ENCODE measurements around the gene LARP6. TPM values are rescaled to one million over a fixed set of nuclear protein-coding genes. Genes with fewer than 3 reads are reported as not detected.

The LARP6 gene
- polyA plus RNA-seq, 2 of the 4 experiments (the other 2 are of a cell fraction), result 57.2 to 158 TPM

DNA sequence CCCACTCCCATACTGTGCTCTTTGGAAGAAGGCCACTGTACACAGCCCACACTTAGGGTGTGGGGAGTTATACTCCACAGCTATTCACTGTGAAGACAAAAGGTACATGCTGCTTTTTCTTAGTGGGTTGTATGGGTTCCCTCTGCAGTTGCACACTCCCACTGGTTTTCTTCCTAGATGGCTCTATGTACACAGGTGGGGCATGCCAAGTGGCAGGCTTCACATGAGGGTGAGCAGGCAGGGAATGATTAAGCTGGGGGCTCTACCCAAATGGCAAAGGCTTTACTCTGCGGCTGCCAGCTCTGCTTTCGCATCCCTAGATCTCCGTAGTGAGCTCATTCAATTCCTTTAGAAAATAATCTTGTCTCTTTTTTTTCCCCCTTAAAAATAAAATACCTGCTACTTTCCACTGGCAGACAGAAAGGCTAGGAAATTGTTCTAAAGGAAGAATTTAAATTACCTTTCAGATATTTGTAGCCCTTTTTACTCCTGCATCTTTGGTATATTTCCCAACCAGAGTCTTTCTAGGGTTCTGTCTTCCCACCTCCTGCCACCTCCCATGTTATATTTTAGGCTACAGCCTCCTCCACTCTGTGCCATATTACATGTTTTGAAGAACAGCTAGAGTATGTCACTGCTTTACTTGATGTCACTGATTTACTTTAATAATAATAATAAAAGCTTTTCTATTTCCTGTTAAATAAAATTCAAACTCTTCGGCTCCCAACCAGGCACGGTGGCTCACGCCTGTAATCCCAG is 8.2 kb downstream of the LARP6 start:
- H3K4me1 ChIP-seq, result no peaks in the 10 kb centered on the region
- H3K4me2 ChIP-seq, result no peak overlapping the region
- TF ChIP-seq, protein P1, sequence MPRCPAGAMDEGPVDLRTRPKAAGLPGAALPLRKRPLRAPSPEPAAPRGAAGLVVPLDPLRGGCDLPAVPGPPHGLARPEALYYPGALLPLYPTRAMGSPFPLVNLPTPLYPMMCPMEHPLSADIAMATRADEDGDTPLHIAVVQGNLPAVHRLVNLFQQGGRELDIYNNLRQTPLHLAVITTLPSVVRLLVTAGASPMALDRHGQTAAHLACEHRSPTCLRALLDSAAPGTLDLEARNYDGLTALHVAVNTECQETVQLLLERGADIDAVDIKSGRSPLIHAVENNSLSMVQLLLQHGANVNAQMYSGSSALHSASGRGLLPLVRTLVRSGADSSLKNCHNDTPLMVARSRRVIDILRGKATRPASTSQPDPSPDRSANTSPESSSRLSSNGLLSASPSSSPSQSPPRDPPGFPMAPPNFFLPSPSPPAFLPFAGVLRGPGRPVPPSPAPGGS (IDR thresholded peaks at IDR 0.05), result no peak
- TF ChIP-seq, protein P2, sequence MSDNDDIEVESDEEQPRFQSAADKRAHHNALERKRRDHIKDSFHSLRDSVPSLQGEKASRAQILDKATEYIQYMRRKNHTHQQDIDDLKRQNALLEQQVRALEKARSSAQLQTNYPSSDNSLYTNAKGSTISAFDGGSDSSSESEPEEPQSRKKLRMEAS (IDR thresholded peaks at IDR 0.05), result no peak
- TF ChIP-seq, protein P3, sequence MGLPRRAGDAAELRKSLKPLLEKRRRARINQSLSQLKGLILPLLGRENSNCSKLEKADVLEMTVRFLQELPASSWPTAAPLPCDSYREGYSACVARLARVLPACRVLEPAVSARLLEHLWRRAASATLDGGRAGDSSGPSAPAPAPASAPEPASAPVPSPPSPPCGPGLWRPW (IDR thresholded peaks at IDR 0.05), result no peak
- TF ChIP-seq MAZ (IDR thresholded peaks at IDR 0.05; ENCODE audit: borderline replicate concordance, low read depth, low read length) (no peak), KDM5A (IDR thresholded peaks at IDR 0.05) (no peak), CBX8 (IDR thresholded peaks at IDR 0.05) (no peak), TP53 (CRISPR knock-in tag; IDR thresholded peaks at IDR 0.05) (no peak), RNF2 (IDR thresholded peaks at IDR 0.05; ENCODE audit: borderline replicate concordance, low read depth) (no peak), HOXB5 (CRISPR knock-in tag; IDR thresholded peaks at IDR 0.05) (no peak), CHD4 (IDR thresholded peaks at IDR 0.05; ENCODE audit: borderline replicate concordance) (no peak), TFCP2L1 (CRISPR knock-in tag; IDR thresholded peaks at IDR 0.05) (no peak), RARB (CRISPR knock-in tag; IDR thresholded peaks at IDR 0.05) (no peak)
- TF ChIP-seq, protein P4, sequence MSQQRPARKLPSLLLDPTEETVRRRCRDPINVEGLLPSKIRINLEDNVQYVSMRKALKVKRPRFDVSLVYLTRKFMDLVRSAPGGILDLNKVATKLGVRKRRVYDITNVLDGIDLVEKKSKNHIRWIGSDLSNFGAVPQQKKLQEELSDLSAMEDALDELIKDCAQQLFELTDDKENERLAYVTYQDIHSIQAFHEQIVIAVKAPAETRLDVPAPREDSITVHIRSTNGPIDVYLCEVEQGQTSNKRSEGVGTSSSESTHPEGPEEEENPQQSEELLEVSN (IDR thresholded peaks at IDR 0.05; ENCODE audit: borderline replicate concordance, low read depth), result no peak
- H3K27ac ChIP-seq, result no peak overlapping the region
- ChIA-PET CTCF (interaction anchor here (0.6 to 15.0 kb wide), 10 partner anchors 8 to 166 kb away, joined by 3 to 148 read pairs (median 8); partner anchors contain the start of gene LARP6), POLR2A (no interaction called here)
- 94% methylated on average over 6 of the region's 6 CpGs for WGBS (ENCODE audit: missing lambda C conversion rate)
- ATAC-seq (no peak), FAIRE-seq (peak; percentile 88), DNase-seq (ENCODE audit: low read depth in 1 of 2, low spot score in 1 of 2) (no peak)
- H3K9me3 ChIP-seq, result no peaks in the 10 kb centered on the region
- H3K4me3 ChIP-seq, result no peak overlapping the region

DNA sequence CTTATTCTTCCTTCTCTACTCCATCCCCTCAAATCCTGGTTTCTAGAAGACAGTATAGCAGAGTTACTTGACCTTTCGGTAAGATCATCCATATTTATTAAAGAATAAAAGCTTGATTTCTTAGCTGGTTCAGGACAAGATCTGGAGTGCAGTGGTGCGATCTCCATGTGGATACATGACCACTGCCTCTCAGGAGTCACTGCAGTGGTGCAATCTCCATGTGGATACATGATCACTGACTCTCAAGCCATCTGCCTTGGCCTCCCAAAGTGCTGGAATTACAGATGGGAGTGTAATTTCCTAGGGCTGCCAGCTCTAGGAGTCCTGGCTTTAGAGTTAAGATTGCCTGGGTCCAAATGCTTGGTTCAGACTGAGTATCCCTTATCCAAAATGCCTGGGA is 16.5 kb downstream of the LARP6 start:
- Histone ChIP-seq H3K27ac (no peak overlapping the region), H3K9me3 (no peaks in the 10 kb centered on the region), H3K4me1 (peaks cover 28% of the 10 kb centered on the region), H3K4me3 (no peak overlapping the region), H3K4me2 (no peak overlapping the region)
- ATAC-seq (no peak), FAIRE-seq (no peak), DNase-seq (ENCODE audit: low read depth in 1 of 2, low spot score in 1 of 2) (no peak)
- 91% methylated on average over 2 of the region's 2 CpGs for WGBS (ENCODE audit: missing lambda C conversion rate)
- POLR2A ChIA-PET, result no interaction called here
- CTCF ChIA-PET, result interaction anchor here (1.0 to 15.0 kb wide), 4 partner anchors 10 to 38 kb away, joined by 4 to 148 read pairs (median 28); no protein-coding TSS in a partner anchor
- TF ChIP-seq ZC3H11A (IDR thresholded peaks at IDR 0.05) (no peak), EP300 (IDR thresholded peaks at IDR 0.05) (no peak), KDM1A (IDR thresholded peaks at IDR 0.05; ENCODE audit: low read depth) (no peak), RAD21 (conservative IDR thresholded peaks at IDR 0.05 in 1 of 2, IDR thresholded peaks at IDR 0.05 in 1 of 2) (no peak), ZFP36 (IDR thresholded peaks at IDR 0.05; ENCODE audit: borderline replicate concordance, partially characterized antibody) (no peak), CHD4 (IDR thresholded peaks at IDR 0.05; ENCODE audit: borderline replicate concordance) (no peak), SMC3 (IDR thresholded peaks at IDR 0.05) (no peak), RARB (CRISPR knock-in tag; IDR thresholded peaks at IDR 0.05) (no peak), ZSCAN20 (CRISPR knock-in tag; IDR thresholded peaks at IDR 0.05) (no peak), CBX8 (IDR thresholded peaks at IDR 0.05) (no peak), ESRRA (IDR thresholded peaks at IDR 0.05; ENCODE audit: borderline replicate concordance, low read length) (no peak), FOSL2 (IDR thresholded peaks at IDR 0.05) (no peak), FOSL2 (CRISPR knock-in tag; IDR thresholded peaks at IDR 0.05) (no peak), EHF (CRISPR knock-in tag; IDR thresholded peaks at IDR 0.05) (no peak), RFX5 (IDR thresholded peaks at IDR 0.05) (no peak), BHLHE40 (IDR thresholded peaks at IDR 0.05; ENCODE audit: low read depth, low read length) (no peak)
- TF ChIP-seq, protein P2 (IDR thresholded peaks at IDR 0.05), result no peak
- TF ChIP-seq, protein P4 (IDR thresholded peaks at IDR 0.05; ENCODE audit: borderline replicate concordance, low read depth), result no peak
- TF ChIP-seq, protein P5, sequence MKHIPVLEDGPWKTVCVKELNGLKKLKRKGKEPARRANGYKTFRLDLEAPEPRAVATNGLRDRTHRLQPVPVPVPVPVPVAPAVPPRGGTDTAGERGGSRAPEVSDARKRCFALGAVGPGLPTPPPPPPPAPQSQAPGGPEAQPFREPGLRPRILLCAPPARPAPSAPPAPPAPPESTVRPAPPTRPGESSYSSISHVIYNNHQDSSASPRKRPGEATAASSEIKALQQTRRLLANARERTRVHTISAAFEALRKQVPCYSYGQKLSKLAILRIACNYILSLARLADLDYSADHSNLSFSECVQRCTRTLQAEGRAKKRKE (CRISPR knock-in tag; IDR thresholded peaks at IDR 0.05; ENCODE audit: low read depth), result no peak
- TF ChIP-seq, protein P6, sequence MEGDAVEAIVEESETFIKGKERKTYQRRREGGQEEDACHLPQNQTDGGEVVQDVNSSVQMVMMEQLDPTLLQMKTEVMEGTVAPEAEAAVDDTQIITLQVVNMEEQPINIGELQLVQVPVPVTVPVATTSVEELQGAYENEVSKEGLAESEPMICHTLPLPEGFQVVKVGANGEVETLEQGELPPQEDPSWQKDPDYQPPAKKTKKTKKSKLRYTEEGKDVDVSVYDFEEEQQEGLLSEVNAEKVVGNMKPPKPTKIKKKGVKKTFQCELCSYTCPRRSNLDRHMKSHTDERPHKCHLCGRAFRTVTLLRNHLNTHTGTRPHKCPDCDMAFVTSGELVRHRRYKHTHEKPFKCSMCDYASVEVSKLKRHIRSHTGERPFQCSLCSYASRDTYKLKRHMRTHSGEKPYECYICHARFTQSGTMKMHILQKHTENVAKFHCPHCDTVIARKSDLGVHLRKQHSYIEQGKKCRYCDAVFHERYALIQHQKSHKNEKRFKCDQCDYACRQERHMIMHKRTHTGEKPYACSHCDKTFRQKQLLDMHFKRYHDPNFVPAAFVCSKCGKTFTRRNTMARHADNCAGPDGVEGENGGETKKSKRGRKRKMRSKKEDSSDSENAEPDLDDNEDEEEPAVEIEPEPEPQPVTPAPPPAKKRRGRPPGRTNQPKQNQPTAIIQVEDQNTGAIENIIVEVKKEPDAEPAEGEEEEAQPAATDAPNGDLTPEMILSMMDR (IDR thresholded peaks at IDR 0.05), result no peak
